Upper lobe of left lung (tissue), 4 donors: ENCODE measurements around the gene ZNF213.

Experiments used
- EP300 ChIP-seq, 4 donors: sonication (generic); formaldehyde crosslinking; IDR thresholded peaks; one replicate each; pipeline ENCODE4 v1.5.1; 2017; ENCODE audit warnings: antibody characterized with exemption in 4 of 4, control low read depth in 2 of 4
- POLR2A ChIP-seq, 4 donors: fragments of 450-650 bp; IDR thresholded peaks; one replicate each; pipeline ENCODE4 v1.5.1; 2016 to 2017; ENCODE audit warnings: antibody characterized with exemption in 4 of 4, mild to moderate bottlenecking in 2 of 4
- POLR2AphosphoS5 ChIP-seq, 2 donors: sonication (generic); formaldehyde crosslinking; IDR thresholded peaks; one replicate each; pipeline ENCODE4 v1.5.1; 2017; ENCODE audit warnings: antibody characterized with exemption in 2 of 2
- TF ChIP-seq, protein P1 (sequence below), 6 experiments: fragments of 450-650 bp in 4 of 6; fragments of 200-600 bp in 2 of 6; sonication (generic) in 2 of 6; IDR thresholded peaks; one replicate each; pipeline ENCODE4 v1.5.1; 2016 to 2019; ENCODE audit warnings: antibody characterized with exemption in 6 of 6

DNA sequence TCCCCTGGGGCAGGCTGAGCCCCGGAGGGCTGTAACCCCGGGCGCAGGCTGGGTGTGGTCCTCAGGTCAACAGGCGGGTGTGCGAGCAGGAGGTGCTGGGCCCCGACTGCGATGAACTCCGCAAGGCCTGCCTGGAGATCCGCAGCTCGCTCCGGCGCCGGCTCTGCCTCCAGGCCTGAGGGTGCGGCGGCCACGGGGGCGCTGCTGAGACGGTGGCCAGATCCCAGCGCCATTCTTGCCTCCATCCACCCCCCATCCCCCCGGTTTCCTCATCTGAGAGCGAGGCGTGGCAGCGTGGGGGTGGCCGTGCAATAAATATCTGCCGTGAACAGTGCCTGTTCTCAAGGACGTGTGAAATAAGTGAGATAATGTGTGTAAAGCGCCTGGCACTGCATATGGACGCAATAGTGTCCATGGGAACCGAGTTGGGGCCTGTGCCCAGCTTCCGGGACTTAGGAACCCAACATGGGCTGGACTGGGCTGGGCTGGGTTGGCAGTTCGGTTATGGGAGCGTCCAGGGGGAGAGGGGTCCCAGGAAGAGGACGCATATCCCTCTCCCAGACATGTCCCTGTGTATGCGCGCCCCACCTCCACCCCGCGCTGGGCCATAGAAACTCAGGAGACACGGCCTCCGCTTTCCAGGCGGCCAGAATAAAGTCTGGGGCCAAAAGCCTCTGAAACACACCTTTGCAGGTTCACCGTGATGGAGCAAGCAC, 15.0 kb downstream of the ZNF213 start:
- TF ChIP-seq EP300 (IDR thresholded peaks at IDR 0.05) (no peak), POLR2AphosphoS5 (IDR thresholded peaks at IDR 0.05) (no peak), POLR2A (IDR thresholded peaks at IDR 0.05) (no peak)
- TF ChIP-seq, protein P1, sequence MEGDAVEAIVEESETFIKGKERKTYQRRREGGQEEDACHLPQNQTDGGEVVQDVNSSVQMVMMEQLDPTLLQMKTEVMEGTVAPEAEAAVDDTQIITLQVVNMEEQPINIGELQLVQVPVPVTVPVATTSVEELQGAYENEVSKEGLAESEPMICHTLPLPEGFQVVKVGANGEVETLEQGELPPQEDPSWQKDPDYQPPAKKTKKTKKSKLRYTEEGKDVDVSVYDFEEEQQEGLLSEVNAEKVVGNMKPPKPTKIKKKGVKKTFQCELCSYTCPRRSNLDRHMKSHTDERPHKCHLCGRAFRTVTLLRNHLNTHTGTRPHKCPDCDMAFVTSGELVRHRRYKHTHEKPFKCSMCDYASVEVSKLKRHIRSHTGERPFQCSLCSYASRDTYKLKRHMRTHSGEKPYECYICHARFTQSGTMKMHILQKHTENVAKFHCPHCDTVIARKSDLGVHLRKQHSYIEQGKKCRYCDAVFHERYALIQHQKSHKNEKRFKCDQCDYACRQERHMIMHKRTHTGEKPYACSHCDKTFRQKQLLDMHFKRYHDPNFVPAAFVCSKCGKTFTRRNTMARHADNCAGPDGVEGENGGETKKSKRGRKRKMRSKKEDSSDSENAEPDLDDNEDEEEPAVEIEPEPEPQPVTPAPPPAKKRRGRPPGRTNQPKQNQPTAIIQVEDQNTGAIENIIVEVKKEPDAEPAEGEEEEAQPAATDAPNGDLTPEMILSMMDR (IDR thresholded peaks at IDR 0.05), result peak; percentile 27 to 50 (median 36)
